ENCODE measurements around the gene CFAP43.

The CFAP43 gene

DNA sequence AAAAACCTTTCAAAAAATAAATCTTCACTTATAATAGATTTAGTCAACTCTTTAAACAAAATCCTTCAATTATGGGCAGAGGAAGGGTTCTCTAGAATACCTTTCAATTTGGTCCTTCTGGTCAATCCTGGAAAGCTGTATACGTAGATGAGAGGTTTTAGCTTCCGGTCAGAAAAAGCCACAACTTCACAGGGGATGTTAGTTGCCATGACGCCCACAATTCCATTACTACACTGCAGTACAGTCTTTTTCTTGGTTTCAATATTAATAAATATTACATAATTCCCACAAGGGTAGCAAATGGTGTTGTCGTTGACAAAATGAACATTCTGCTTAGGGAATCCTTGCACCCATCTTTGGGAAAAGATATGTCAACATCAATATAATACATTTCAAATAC lies 1.7 kb downstream of the CFAP43 start:
- Histone ChIP-seq H3K36me3 (ENCODE audit: insufficient read depth) (no peaks in the 10 kb centered on the region), H3K27me3 (ENCODE audit: insufficient read depth, low read depth) (no peaks in the 10 kb centered on the region), H4K20me1 (ENCODE audit: insufficient read depth) (no peaks in the 10 kb centered on the region), H3K79me2 (ENCODE audit: insufficient read depth, low read depth) (no peaks in the 10 kb centered on the region), H3K4me2 (no peak overlapping the region), H3K4me1 (ENCODE audit: low read depth, poor library complexity, severe bottlenecking) (peaks cover 5% of the 10 kb centered on the region), H3K4me3 (IDR thresholded peaks at IDR 0.05; ENCODE audit: insufficient read depth, low read depth, low read length) (no peak overlapping the region), H3K27ac (no peak overlapping the region), H2AFZ (ENCODE audit: low read depth) (no peak overlapping the region), H3K9ac (no peak overlapping the region)
- TF ChIP-seq, protein P1, sequence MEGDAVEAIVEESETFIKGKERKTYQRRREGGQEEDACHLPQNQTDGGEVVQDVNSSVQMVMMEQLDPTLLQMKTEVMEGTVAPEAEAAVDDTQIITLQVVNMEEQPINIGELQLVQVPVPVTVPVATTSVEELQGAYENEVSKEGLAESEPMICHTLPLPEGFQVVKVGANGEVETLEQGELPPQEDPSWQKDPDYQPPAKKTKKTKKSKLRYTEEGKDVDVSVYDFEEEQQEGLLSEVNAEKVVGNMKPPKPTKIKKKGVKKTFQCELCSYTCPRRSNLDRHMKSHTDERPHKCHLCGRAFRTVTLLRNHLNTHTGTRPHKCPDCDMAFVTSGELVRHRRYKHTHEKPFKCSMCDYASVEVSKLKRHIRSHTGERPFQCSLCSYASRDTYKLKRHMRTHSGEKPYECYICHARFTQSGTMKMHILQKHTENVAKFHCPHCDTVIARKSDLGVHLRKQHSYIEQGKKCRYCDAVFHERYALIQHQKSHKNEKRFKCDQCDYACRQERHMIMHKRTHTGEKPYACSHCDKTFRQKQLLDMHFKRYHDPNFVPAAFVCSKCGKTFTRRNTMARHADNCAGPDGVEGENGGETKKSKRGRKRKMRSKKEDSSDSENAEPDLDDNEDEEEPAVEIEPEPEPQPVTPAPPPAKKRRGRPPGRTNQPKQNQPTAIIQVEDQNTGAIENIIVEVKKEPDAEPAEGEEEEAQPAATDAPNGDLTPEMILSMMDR (conservative IDR thresholded peaks at IDR 0.05; ENCODE audit: low read depth, low read length) = no peak

- H2AFZ ChIP-seq (ENCODE audit: low read depth) = no peak overlapping the region
- H3K79me2 ChIP-seq (ENCODE audit: insufficient read depth, low read depth) = no peaks in the 10 kb centered on the region
- H3K9ac ChIP-seq = no peak overlapping the region
- no peak overlapping the region for H3K4me3 ChIP-seq (IDR thresholded peaks at IDR 0.05; ENCODE audit: insufficient read depth, low read depth, low read length)
- H3K4me1 ChIP-seq (ENCODE audit: low read depth, poor library complexity, severe bottlenecking) = no peaks in the 10 kb centered on the region
- H3K4me2 ChIP-seq = no peak overlapping the region
- no peaks in the 10 kb centered on the region for H4K20me1 ChIP-seq (ENCODE audit: insufficient read depth)
- no peak overlapping the region for H3K27ac ChIP-seq
- H3K27me3 ChIP-seq (ENCODE audit: insufficient read depth, low read depth) = no peaks in the 10 kb centered on the region
- TF ChIP-seq, protein P1 (conservative IDR thresholded peaks at IDR 0.05; ENCODE audit: low read depth, low read length) = no peak
- H3K36me3 ChIP-seq (ENCODE audit: insufficient read depth) = no peaks in the 10 kb centered on the region
Measured at GRCh38 chr10:104223304-104223703, 8.9 kb downstream of the CFAP43 start.

DNA sequence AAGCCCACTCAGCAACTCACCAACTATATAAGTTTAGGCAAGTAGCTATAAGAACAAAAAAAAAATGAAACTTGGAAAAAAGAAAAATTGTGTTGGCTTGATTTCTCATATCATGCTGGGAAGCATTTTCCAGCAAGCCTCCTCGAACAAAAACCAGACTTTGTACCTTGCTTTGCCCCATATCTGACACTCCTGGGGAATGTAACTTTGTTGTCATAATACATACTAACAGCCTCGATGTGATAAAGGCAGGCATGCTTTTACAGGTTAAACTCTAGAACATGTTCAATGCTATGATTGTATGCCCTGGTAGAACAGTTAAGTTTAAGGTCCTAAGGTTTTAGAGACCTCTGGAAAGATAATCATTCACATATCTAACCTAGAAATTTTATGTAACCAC lies 11.6 kb downstream of the CFAP43 start:
- Histone ChIP-seq H4K20me1 (ENCODE audit: insufficient read depth) (no peaks in the 10 kb centered on the region), H3K4me3 (IDR thresholded peaks at IDR 0.05; ENCODE audit: insufficient read depth, low read depth, low read length) (no peak overlapping the region), H3K36me3 (ENCODE audit: insufficient read depth) (no peaks in the 10 kb centered on the region), H3K27me3 (ENCODE audit: insufficient read depth, low read depth) (no peaks in the 10 kb centered on the region), H3K4me1 (ENCODE audit: low read depth, poor library complexity, severe bottlenecking) (no peaks in the 10 kb centered on the region), H2AFZ (ENCODE audit: low read depth) (no peak overlapping the region), H3K4me2 (no peak overlapping the region), H3K9ac (no peak overlapping the region), H3K79me2 (ENCODE audit: insufficient read depth, low read depth) (no peaks in the 10 kb centered on the region), H3K27ac (no peak overlapping the region)
- TF ChIP-seq, protein P1 (conservative IDR thresholded peaks at IDR 0.05; ENCODE audit: low read depth, low read length) = no peak

GRCh38 chr10:104218751-104219150 lies 13.4 kb downstream of the CFAP43 start:
- no peaks in the 10 kb centered on the region for H3K4me1 ChIP-seq (ENCODE audit: low read depth, poor library complexity, severe bottlenecking)
- no peak overlapping the region for H3K9ac ChIP-seq
- H3K36me3 ChIP-seq (ENCODE audit: insufficient read depth) = no peaks in the 10 kb centered on the region
- TF ChIP-seq, protein P1 (conservative IDR thresholded peaks at IDR 0.05; ENCODE audit: low read depth, low read length) = no peak
- H3K79me2 ChIP-seq (ENCODE audit: insufficient read depth, low read depth) = no peaks in the 10 kb centered on the region
- H3K4me2 ChIP-seq = no peak overlapping the region
- H3K27ac ChIP-seq = no peak overlapping the region
- H3K27me3 ChIP-seq (ENCODE audit: insufficient read depth, low read depth) = no peaks in the 10 kb centered on the region
- H4K20me1 ChIP-seq (ENCODE audit: insufficient read depth) = no peaks in the 10 kb centered on the region
- no peak overlapping the region for H2AFZ ChIP-seq (ENCODE audit: low read depth)
- H3K4me3 ChIP-seq (IDR thresholded peaks at IDR 0.05; ENCODE audit: insufficient read depth, low read depth, low read length) = no peak overlapping the region

Measured in KMS-11 (cell line).